Lower lobe of right lung (tissue), 2 donors: ENCODE results near the gene PLAC1. TPM values are rescaled to one million over a fixed set of nuclear protein-coding genes. Genes with fewer than 3 reads are reported as not detected.
A peak's percentile ranks its signal among the peaks of the same experiment; 100 is the strongest.

Experiments used
- ATAC-seq, 2 donors: fragments of 200-7000 bp; cut with Tn5 transposase; one replicate each; pipeline ENCODE4 v1.9.1; 2020 to 2022; ENCODE audit warnings: mild to moderate bottlenecking in 2 of 2, moderate library complexity in 2 of 2
- DNase-seq: peaks from one replicate; pipeline ENCODE4 v3.0.0-alpha.2; 2020
- H3K27ac ChIP-seq: fragments of 200-600 bp; one replicate; pipeline ENCODE4 v1.8.0; 2022
- H3K27me3 ChIP-seq: fragments of 200-600 bp; one replicate; pipeline ENCODE4 v1.8.0; 2022; ENCODE audit warnings: low read depth
- H3K36me3 ChIP-seq: fragments of 200-600 bp; one replicate; pipeline ENCODE4 v1.8.0; 2022; ENCODE audit warnings: mild to moderate bottlenecking
- H3K4me1 ChIP-seq: fragments of 200-600 bp; one replicate; pipeline ENCODE4 v1.8.0; 2022
- H3K4me3 ChIP-seq: fragments of 200-600 bp; one replicate; pipeline ENCODE4 v1.8.0; 2022; ENCODE audit warnings: mild to moderate bottlenecking
- H3K9me3 ChIP-seq: fragments of 200-600 bp; one replicate; pipeline ENCODE4 v1.8.0; 2022
- CTCF ChIP-seq: fragments of 200-600 bp; IDR thresholded peaks from one replicate; pipeline ENCODE4 v1.8.0; 2022; ENCODE audit warnings: antibody characterized with exemption, mild to moderate bottlenecking
- intact Hi-C: fragments of 100-400 bp; cut with DNase I; formaldehyde crosslinking; loops from one replicate; pipeline ENCODE4 v1.11.0; 2022
- total RNA-seq: library from RNA; stranded (reverse); fragmentation: NEBNext Ultra II Directional; extraction: Animal tissue kit (Norgen Biotek cat#: 25700); gene quantifications from one replicate; pipeline ENCODE4 v1.2.1, GENCODE V29; 2021
- donor health status: DM: no; HTN: yes; CAD: no; lungs with severe emphysema.

Gene PLAC1
- total RNA-seq, 1 donor from 2014 or later: not detected

- intact Hi-C loops: no loop called here
- no peak for TF ChIP-seq CTCF
- no peak for DNase-seq
- ATAC-seq: no peak
- Histone ChIP-seq H3K9me3 (no peaks in the 10 kb centered on the region), H3K4me1 (no peaks in the 10 kb centered on the region), H3K4me3 (no peak overlapping the region), H3K27ac (no peak overlapping the region), H3K27me3 (no peaks in the 10 kb centered on the region), H3K36me3 (no peaks in the 10 kb centered on the region)
Observed at GRCh38 chrX:134562002-134562401, 96.3 kb downstream of the PLAC1 start.

GRCh38 chrX:134558133-134558532, 100.1 kb downstream of the PLAC1 start:
- Histone ChIP-seq H3K27ac (no peak overlapping the region), H3K4me3 (no peak overlapping the region), H3K4me1 (no peaks in the 10 kb centered on the region), H3K36me3 (no peaks in the 10 kb centered on the region), H3K9me3 (no peaks in the 10 kb centered on the region), H3K27me3 (no peaks in the 10 kb centered on the region)
- intact Hi-C loops: no loop called here
- ATAC-seq (no peak), DNase-seq (no peak)
- TF ChIP-seq CTCF: no peak

GRCh38 chrX:134554291-134554690, 104.0 kb downstream of the PLAC1 start:
- TF ChIP-seq CTCF: no peak
- intact Hi-C loops: no loop called here
- no peak overlapping the region for H3K4me3 ChIP-seq
- H3K27me3 ChIP-seq: peaks cover 2% of the 10 kb centered on the region
- DNase-seq: no peak
- ATAC-seq: no peak
- H3K27ac ChIP-seq: no peak overlapping the region
- no peaks in the 10 kb centered on the region for H3K36me3 ChIP-seq
- H3K9me3 ChIP-seq: no peaks in the 10 kb centered on the region
- H3K4me1 ChIP-seq: no peaks in the 10 kb centered on the region

GRCh38 chrX:134552351-134552750, 105.9 kb downstream of the PLAC1 start:
- Histone ChIP-seq H3K36me3 (no peaks in the 10 kb centered on the region), H3K4me3 (no peak overlapping the region), H3K27ac (no peak overlapping the region), H3K27me3 (peaks cover 8% of the 10 kb centered on the region), H3K4me1 (no peaks in the 10 kb centered on the region), H3K9me3 (no peaks in the 10 kb centered on the region)
- DNase-seq: no peak
- intact Hi-C loops: no loop called here
- no peak for TF ChIP-seq CTCF
- ATAC-seq: no peak

GRCh38 chrX:134551376-134552048, 106.8 kb downstream of the PLAC1 start:
- DNase-seq (no peak), ATAC-seq (no peak)
- TF ChIP-seq CTCF: no peak
- H3K9me3 ChIP-seq: no peaks in the 10 kb centered on the region
- H3K27ac ChIP-seq: no peak overlapping the region
- H3K27me3 ChIP-seq: peaks cover 15% of the 10 kb centered on the region
- H3K4me3 ChIP-seq: peak overlapping the region; percentile 58
- intact Hi-C loops: no loop called here
- no peaks in the 10 kb centered on the region for H3K36me3 ChIP-seq
- no peaks in the 10 kb centered on the region for H3K4me1 ChIP-seq
